Measurements from ENCODE around the gene ARVCF. TPM values are rescaled to one million over a fixed set of nuclear protein-coding genes. Genes with fewer than 3 reads are reported as not detected.

ARVCF gene
- total RNA-seq, 1 experiment from 2014 or later: 8.2 TPM

GRCh38 chr22:20011993-20012740 is 4.5 kb downstream of the ARVCF start:
- POLR2A ChIA-PET: no interaction called here

More at GRCh38 chr22:20011993-20012740, 4.5 kb downstream of the ARVCF start:
- Histone ChIP-seq H3K27ac (ENCODE audit: low read length) (no peak overlapping the region), H3K9me3 (ENCODE audit: control insufficient read depth, insufficient read depth, low read depth, low read length) (no peaks in the 10 kb centered on the region), H3K4me3 (ENCODE audit: low read depth in 2 of 2, low read length in 2 of 2) (no peak overlapping the region), H3K36me3 (ENCODE audit: control insufficient read depth, insufficient read depth, low read length) (no peaks in the 10 kb centered on the region; the same call in 1 of the 2 replicates), H3K4me1 (ENCODE audit: control insufficient read depth, insufficient read depth, low read length) (no peaks in the 10 kb centered on the region), H3K27me3 (ENCODE audit: control insufficient read depth, insufficient read depth, low read length) (no peaks in the 10 kb centered on the region)
- no TSS peak for BruUV-seq (replicated peaks)
- intact Hi-C loops (cut with micrococcal nuclease; ENCODE audit: unreplicated experiment): loop anchor here (5.0 kb wide), 1 partner anchor 40 kb away; no protein-coding TSS in a partner anchor
- CTCF ChIA-PET: no interaction called here
- no peak for TF ChIP-seq POLR2AphosphoS5 (IDR thresholded peaks at IDR 0.05; ENCODE audit: low read depth, low read length)
- no peak for TF ChIP-seq REST (IDR thresholded peaks at IDR 0.05; ENCODE audit: insufficient read depth in 1 of 2, low read depth in 2 of 2, low read length in 1 of 2)
- no peak for TF ChIP-seq CTCF (IDR thresholded peaks at IDR 0.05)
- no peak for TF ChIP-seq SIN3A (IDR thresholded peaks at IDR 0.05; ENCODE audit: borderline replicate concordance, insufficient read depth, low read depth, low read length)
- no peak for TF ChIP-seq TCF7L2 (IDR thresholded peaks at IDR 0.05; ENCODE audit: low read depth, low read length)
- in situ Hi-C loops (cut with HindIII; ENCODE audit: low pct_unique_long_range_greater_than_20kb, low sequenced_read_pairs): no loop called here
- ATAC-seq: no peak
- DNase-seq (ENCODE audit: low read depth, low spot score): no peak

Data from Panc1 (cell line).